ENCODE measurements around the gene LRRTM4.

DNA sequence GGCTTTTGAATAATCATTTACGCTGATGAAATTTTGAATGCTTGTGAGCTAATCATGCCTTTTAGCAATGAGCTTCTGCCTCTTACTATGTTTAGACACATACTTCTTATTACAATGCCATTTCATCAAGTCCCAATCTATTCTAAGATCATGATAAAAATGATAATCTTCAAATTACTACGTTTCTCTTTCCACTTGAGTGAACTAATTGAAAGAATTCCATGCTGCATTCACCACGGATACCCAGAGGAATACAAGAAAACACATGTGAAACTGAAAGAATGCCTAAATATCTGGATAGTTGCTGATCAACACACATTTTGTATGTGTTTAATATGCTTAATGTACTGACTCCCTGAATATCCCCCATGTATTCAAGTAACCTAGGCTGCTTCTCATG, 62.3 kb downstream of the LRRTM4 start:
- TF ChIP-seq, protein P1, sequence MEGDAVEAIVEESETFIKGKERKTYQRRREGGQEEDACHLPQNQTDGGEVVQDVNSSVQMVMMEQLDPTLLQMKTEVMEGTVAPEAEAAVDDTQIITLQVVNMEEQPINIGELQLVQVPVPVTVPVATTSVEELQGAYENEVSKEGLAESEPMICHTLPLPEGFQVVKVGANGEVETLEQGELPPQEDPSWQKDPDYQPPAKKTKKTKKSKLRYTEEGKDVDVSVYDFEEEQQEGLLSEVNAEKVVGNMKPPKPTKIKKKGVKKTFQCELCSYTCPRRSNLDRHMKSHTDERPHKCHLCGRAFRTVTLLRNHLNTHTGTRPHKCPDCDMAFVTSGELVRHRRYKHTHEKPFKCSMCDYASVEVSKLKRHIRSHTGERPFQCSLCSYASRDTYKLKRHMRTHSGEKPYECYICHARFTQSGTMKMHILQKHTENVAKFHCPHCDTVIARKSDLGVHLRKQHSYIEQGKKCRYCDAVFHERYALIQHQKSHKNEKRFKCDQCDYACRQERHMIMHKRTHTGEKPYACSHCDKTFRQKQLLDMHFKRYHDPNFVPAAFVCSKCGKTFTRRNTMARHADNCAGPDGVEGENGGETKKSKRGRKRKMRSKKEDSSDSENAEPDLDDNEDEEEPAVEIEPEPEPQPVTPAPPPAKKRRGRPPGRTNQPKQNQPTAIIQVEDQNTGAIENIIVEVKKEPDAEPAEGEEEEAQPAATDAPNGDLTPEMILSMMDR (IDR thresholded peaks at IDR 0.05) = no peak
- TF ChIP-seq YY1 (IDR thresholded peaks at IDR 0.05; ENCODE audit: low read depth) (no peak), POLR2AphosphoS5 (IDR thresholded peaks at IDR 0.05; ENCODE audit: low read depth, low read length) (no peak), CHD2 (IDR thresholded peaks at IDR 0.05; ENCODE audit: low read length, partially characterized antibody) (no peak), RAD21 (IDR thresholded peaks at IDR 0.05; ENCODE audit: low read length) (no peak), EP300 (IDR thresholded peaks at IDR 0.05; ENCODE audit: borderline replicate concordance in 1 of 2, low read depth in 1 of 2, low read length in 1 of 2) (no peak), EZH2phosphoT487 (IDR thresholded peaks at IDR 0.05; ENCODE audit: borderline replicate concordance, low read depth) (no peak), FOSL2 (IDR thresholded peaks at IDR 0.05; ENCODE audit: borderline replicate concordance, low read depth) (no peak), FOXM1 (IDR thresholded peaks at IDR 0.05; ENCODE audit: low read depth) (no peak), RFX5 (IDR thresholded peaks at IDR 0.05; ENCODE audit: low read length) (no peak), GABPA (IDR thresholded peaks at IDR 0.05; ENCODE audit: low read depth) (no peak)
- TF ChIP-seq, protein P2, sequence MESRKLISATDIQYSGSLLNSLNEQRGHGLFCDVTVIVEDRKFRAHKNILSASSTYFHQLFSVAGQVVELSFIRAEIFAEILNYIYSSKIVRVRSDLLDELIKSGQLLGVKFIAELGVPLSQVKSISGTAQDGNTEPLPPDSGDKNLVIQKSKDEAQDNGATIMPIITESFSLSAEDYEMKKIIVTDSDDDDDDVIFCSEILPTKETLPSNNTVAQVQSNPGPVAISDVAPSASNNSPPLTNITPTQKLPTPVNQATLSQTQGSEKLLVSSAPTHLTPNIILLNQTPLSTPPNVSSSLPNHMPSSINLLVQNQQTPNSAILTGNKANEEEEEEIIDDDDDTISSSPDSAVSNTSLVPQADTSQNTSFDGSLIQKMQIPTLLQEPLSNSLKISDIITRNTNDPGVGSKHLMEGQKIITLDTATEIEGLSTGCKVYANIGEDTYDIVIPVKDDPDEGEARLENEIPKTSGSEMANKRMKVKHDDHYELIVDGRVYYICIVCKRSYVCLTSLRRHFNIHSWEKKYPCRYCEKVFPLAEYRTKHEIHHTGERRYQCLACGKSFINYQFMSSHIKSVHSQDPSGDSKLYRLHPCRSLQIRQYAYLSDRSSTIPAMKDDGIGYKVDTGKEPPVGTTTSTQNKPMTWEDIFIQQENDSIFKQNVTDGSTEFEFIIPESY (IDR thresholded peaks at IDR 0.05; ENCODE audit: borderline replicate concordance, low read depth) = no peak

Data from SK-N-SH (cell line).